NCI-H1048 (cell line): ENCODE data around the gene EN1.

Source experiments
- DNase-seq: peaks from one replicate; lab custom pipeline; 2025; lab: John Stamatoyannopoulos, UW

EN1 gene

DNA sequence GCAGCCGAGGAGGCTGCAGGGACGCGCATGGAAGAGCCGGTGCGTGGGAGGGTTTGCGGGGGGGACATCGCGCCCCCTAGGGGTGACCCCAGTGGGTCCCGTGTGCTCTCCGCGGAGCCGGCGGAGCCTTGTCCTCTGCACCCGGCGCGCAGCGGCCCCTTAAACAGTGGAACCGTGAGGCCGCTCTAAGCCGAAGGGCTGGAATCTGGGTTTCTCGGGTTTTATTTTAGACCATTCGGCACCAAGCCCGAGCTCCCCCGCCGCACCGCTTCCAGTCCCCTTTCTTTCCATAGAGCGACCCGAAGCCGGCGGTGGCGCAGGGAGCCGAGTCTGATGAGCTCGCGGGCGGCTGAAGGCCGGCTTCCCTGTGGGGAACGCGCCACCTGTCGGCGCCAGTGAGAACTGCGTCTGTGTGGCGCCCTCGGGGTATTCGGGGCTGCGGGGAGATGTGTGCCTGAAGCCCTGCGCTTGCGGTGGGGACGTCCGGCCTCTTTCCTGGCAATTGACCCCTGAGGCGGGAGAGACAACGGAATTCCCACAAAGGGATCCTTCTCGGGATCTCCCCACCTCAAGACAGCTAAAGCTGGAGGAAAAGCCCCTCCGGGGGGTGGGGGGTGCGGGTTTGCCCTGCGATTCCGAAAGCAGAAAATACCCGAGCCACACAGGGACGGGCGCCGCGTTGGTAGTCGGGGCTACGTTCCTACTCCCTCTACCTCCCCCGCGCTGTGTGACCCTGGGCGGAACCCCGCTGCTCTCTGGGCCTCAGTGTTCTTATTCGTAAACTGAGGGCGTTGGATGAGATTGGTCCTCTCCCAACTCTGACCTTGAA is 8.2 kb upstream of the EN1 start:
- peak; percentile 48 for DNase-seq

DNA sequence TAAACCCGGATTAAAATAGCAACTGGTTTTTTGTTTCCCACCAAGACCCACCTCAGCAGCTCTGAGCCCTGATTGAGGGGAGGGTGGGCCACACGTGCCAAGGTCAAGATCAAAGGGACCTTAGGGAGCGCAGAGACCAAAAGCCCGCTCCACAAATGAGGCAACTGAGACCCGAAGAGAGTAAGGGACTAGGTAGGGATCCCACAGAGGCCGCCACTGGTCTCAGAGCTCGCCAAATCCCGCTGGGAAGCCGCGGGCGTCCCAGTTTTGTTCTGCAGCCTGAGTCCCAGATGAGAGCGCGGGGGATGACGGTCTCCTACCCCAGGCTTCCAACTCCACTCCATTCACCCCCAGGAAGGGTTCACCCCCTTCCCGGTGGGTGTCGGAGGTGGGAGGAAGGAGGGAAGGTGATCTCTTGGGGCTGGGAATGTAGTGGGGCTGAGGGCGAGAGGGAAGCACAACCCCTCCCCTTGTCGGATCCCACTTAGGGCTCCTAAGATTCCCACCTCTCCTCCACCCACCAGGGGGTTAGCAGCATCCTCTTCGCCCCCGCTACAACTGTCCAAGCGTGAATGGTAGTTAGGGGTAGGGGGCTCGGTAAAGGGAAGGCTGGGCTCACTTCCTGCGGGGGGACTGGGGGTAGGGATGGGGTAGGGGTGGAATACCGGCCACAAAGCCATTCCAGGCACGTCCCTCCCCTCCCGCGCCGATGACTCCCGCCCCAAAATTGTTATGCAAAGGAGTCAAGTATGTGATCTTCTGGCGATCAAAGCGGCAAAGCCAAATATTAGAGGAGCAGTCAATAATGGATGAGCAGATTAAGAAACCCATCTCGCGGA is 7.3 kb upstream of the EN1 start:
- DNase-seq = no peak

DNA sequence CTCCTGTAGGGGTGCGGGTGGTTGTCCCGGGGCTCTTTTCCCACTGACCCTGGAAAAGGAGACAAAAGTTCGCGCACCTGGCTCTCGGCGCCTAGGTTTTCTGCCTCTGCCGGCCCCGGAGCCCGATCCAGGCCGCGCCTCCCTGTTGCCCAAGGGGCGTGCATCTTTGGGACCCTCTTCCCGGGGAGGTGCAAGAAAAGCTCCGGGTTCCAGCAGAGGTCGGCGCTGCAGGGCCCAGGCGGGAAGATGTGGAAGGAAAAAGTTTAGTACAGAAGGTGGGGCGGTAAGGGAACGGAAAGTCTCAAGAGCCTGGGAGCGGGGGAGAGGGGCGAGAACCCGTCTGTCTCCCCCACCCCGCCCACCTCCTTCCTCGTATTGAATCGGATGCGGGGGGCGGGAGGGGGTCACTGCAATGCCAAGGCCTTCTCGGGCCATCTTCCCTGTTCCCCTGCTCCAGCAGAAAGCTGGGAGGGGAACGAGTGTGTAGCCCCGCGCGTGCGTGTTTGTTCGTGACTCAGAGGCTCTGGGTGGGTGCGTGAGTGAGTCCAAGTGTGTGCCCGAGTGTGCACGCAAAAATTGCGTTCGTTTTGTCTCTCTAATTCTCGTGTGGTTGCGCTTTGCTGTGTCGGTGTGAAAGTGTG is 6.3 kb upstream of the EN1 start:
- DNase-seq = no peak

DNA sequence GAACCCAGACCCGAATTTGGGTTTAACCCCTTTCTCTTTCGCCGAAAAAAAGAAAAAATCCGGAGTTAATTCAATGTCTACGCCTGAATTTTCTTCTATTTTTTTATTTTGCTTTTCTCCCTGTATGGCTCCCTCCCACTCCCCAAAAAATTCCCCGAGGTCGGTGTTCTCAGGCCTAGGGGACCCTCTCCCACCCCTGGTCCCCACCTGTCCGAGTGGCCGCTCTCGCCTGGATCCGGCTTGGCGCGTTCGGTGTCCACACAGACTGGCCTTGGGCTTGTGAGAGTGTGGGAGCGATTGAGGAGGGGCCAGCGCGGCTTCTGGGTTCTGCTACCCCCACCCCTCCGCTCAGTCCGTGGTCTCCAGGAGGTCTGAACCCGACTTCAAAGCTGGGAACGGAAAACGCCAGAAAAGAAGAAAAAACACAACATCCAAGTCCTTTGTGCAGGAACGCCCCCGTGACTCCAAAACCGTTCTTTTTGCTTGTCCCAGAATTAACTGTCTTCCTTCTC is 5.7 kb upstream of the EN1 start:
- DNase-seq = no peak

DNA sequence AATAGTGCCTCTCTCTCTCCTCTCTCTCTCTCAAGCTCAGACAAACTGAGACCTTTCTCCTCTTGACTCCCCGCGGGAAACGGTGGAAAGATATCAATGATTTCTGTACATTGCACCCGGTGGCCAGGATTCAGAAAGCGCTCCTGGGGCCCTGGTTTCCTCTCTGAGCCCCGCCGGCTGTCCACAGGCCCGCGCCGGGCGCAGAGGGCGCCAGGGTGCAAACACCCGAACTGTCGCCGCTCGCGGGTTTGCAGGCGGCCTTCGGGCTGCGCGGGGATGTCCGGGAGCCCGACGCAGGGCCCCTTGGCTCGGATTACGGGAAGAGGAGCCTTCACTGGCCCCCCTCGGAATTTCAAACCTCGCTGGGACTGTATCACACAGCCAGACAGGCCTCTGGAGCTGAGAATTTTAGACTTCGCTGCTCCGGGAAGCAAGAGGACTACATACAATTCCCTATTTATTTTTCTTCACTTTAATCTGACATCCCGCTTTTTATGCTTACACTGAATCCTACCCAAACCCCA is 5.2 kb upstream of the EN1 start:
- no peak for DNase-seq

DNA sequence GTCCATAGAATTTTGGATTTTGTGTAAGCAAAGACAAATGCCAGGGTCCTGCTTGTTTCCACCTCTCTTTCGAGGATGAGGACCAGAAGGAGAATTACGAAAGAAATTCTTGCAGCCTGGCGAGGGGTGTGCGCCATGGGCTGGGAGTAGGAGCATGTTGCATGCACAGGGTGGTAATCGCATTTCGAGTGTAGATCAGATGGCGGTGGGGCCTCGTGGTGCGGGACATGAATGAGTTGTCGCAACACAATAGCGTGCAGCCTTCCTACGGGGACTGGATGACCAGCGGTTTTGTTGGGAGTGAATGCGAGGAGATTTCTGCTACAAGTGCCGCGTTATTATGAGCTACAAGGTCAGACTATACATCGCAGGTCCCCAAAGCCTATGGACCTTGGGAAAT is 4.2 kb upstream of the EN1 start:
- DNase-seq = no peak

DNA sequence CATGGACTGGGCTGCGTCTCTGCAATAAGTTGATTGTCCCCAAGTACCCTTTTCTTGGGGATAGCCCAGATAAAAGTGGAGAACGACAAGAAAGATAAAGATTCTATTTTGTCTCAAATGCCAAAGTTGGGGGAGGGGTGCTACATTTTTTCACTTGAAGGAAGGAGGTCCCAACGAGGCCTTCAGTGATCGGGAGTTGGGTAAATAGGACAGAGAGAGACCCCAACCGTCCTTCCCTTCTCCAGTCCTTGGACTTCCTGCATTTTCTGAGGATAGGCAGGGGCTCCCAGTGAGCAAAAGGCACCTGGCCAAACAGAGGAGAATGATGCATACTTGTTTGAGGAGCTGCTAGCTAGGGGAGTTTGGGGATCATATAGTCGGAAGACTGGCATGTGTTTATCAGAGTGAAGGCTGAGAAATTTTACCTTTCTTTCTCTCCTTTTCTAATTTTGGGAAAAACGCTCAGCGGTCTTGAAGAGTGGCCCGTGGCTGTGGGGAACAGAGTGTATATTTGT is 3.5 kb upstream of the EN1 start:
- no peak for DNase-seq

DNA sequence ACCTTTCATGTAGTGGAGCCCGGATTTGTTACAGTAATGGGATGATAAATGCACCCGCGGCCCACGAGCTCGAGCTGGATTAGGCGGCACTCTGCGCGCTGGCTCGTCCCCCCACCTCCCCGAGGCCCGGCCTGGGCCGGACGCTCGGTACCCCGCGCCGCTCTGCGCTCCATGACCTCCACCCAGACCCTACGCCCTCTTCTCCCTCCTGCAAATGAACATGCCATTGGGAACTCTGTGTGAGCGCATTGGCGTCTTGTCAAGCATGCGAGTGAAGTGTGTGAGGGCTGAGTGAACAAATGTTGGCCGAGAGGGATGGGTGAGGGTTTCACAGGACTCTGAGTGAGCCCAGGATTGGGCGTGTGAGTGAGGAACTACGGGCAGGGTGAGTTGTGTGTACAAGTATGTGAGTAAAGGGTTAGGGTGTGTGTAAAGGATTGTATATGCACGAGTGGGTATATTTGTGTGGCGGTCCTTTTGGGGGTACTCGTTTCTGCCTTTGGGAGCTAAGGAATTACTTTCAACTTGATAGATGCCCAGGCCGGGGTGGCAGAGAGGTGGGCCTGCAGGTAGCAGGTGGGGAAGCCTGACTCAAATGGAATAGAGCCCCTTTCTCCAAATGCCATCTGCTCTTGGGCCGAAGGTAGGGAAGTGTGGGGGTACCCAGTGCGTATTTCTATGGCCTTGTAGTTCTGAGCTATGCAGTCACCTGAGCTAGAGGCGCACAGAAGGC is 2.9 kb upstream of the EN1 start:
- DNase-seq = no peak

DNA sequence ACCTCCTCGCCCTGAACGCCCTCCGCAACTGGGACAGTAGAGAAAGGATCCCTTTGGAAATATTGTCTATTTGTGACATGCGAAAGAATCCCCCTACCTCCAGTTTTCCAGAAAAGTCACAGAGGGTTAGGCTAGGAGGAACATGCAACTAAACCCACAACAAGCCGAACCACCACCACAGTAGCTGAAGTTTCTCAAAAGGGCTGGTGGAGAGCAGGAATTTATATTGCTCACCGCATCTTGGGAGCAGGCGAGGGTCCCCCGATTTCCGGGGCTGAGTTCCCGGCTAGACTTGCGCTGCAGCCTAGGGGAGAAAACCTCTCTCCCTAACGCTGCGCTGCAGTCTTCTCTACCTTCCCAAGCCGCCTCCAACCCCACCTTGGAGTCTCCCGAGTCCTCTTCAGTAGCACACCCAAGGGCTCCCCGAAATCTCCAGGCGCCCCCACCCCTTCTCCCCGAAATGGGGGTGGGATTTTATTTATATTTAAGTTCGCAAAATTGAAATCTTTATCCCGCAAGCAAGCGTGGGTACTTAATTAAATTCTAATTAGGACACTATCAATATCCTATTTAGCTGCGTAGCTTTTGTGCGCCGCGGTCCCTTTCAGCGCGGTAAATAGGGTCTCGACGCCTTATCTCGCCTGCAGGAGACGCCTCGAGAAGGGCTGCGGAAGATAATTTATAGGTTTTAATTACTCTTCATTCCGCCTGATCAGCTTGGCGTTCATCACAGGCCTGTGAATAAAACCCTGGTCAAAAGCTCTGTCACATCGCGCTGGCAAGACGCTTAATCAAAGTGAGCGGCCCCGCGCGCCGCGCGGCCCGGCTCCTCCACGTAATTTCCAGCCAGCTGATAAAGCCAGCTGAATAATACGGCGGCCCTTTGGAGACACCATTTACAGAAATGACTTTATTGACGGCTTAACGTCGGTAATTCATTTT is 2.0 kb upstream of the EN1 start:
- DNase-seq = no peak

DNA sequence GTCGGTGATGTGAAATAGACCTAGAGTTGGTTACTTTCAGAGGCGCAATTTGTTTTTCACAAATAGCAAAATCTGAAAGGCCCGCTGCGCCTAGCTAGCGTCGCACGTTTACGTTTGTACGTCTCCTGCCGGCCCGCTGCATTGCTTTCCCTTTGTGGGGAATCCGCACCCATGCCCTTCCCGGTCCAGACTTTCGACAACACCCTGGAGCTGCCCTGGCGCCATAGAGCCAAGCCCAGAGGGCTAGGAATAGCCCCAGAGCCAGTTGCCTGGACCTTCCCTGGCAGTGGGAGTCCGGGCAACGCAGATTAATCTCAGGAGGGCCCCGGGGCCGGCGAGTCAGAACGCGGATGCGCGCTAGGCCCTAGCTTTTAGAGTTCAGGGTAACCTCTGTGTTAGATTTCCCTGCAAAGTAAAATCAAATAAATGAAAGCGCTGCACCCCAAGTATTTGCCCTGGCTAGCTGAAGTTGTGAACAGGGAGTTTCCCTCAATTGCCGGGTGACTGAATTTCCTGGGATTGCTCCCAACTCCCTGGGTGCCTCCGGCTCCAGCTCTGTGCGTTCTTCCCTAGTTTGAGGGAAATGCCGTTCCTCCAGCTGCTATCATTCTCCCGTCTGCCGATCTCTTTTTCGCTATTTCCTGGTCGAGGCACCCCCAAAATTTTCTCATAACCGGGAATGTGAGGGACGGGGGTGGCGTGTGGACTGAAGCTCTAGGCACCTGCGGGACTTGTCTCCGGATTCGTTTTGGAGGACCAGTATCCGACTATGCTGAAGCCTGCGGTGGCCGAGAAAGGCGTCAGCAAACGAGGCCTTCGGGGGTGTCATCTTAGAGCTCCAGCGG is 1.2 kb upstream of the EN1 start:
- DNase-seq = no peak

DNA sequence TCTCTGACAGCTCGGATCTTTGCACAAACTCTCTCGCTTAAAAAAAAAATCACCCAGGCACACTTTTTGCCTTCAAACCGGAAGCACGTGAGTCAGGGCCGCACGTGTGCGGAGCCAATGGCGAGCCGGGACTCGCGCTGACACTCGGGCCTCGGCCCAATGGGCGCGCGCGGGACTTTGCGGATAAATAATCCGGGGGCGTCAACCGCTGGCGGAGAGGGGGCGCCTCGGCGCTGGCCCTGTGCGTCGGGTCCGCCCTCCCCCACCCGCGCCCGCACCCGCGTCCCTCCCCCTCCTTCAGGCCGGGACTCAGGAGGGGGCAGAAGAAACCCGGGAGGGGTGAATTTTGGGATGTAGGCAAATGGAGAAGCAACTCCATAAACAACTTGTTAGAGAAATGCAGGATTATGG is 319 bp upstream of the EN1 start:
- no peak for DNase-seq

DNA sequence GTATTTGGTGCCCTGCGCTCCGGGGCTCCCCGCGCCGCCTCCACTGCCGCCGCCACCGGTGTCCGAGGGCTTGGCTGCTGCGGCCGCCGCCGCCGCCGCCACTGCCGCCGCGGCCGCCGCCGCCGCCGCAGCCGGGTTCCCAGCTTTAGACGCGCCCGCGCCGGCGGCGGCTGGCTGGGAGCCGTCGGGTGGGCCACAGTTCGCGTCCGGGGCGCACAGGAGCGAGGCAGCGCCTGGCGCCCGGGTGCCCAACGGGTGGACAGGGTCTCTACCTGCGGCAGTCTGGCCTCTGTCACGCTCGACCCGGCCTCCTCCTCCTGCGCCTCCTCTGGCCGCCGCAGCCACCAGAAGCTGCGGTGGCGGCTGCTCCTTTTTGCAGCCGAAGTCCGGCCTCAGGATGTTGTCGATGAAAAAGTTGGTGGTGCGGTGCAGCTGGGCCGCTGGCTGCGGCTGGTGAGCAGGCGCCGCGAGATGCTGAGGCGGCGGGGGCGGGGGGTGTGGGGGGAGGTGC is 951 bp downstream of the EN1 start:
- no peak for DNase-seq

DNA sequence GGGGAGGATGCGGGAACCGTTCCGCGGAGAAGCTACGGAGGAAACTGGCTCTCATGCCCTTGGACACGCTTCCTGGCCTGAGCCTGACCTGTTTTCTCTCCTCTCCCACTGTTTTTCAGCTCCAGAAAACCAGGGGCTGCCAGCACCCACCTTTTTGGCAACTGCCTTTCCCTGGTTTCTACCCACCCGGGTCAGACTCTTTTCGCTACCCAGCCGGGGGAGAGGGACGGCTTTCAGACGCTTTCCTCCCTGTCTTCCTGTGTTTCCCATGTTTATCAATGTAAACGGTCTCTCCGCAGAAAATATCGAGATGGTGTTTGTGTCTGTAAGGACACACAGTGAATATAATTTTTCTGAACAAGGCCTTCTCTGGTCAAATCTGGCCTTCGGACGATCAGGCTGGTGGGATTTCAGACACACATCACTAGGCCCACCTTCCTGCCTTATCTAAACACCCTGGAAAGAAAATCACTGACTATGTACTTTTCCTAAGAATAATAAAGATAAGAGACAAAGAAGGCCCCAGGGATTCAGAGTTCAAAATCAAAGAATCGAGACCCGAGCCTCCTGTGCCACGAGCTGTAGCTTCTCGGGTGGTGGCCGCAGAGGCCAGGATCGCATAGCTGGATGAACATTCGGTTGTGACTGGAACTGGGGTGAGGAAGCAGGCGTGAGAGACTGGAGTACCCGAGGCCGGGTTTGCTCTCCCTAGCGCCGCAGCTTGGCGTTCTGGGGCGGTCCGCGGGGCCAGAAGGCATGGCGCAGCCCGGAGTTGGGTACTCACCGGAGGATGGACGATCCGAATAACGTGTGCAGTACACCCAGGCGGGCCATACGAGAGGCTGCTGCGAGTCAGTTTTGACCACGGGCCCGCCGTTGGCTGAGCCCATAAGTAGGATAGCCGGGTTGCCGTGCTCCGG is 1.7 kb downstream of the EN1 start:
- no peak for DNase-seq

DNA sequence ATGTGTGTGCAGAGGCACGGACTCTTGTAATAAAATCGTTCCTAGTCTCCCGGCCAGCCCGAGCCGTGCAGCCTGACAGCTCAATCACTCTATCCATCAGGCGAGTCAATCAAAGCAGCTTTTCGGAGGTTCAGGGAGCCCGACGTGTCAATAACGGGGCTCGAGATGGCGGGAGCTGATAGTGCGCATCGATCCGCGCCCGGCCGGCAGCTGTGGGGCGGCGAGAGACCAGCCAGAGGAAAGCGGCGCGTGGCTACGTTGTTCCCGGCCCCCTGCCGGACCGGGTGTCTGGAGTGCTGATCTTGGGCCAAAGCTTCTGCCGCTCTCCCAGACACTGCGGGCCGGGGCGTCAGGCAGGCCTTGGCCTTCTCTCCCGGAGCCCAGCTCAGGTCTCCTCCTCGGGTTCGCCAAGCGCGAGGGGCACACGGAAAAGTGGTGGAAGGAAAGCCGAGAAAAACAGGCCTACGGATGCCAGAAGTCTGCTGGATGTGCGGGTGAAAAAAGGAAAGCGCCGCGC is 2.4 kb downstream of the EN1 start:
- DNase-seq = no peak

DNA sequence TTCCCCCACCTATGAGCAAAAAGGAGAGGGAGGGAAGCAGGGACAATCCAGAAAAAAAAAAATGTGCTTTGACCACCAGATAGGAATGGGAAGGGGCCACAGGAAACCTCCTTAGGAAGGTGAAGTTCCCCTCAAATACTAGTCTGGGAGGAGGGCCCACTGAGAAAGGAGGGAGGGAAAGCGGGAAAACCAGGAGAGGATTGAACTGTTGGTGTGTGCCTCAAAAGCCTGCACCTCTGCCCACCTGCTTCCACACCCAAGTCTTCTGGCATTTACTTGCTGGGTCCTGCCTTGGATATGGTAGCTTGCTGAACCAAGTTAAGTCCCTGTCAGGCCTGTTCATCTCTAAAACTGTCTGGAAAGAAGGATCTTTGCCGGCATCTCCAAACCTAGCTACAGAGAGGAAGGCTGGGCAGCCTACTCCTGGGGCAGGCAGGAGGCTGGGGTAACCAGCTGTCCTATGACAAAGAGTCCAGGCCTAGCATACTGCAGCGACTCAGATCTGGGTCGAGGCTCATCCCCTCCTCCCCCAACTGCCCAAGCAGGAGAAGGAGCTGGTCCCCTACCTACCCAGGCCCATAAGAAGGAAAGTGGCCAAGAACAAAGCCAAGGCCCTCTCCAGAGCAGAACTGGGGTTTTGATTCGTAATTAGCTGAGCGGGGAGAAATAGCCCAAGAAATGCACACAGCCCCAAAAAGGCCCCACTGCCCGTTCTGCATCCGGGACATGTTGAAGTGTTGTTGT is 3.0 kb downstream of the EN1 start:
- DNase-seq = no peak

DNA sequence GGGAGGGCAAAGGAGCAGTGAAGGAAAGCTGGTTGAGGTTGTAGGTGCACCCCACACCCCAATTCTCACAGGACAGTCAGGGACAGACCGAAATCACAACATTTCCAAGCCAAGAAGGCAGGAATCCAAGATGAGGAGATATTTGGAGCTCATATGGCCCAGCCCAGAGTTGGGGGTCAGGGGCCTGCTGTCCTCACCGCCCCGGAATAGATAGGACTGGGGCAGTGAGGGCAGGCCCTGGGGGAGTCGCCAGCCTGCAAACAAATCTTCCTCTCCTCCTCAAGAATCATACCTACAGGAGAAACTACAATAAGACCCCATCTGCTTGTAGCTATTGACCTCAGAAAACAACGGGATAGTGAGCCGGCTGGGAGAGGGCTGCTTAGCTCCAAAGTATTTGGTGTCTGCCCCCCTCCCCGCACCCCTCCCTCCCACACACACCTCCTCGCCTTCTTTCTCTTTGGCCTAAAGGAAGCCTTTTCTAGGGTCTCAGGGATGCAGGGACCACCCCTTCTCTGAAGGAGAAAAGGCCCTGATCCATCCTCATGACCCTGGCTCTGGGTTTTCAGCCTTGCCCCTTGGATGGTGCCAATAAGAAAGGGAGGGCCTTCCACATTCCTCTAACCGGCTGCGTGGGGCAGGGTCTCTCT is 3.8 kb downstream of the EN1 start:
- DNase-seq = no peak
